ENCODE measurements around the gene TLR2.

DNA sequence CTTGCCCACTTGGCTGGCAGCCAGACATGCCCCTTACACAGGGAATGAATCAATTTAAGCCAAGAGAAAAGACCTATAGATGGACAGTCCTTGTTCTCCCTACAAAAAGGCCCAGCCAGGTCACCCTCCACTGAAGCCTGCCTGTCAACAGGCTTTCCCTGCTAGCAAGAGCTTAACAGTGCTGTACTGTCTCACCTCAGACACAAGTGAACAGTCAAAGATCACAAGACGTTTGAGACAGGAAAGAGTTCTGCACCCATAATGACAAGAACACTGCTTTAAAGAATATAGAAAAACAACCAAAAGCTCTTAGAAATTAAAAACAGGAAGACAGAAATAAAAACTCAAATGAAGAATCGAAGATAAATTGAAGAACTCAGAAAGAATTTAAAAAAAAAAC lies 71.1 kb downstream of the TLR2 start:
- TF ChIP-seq CTCF (IDR thresholded peaks at IDR 0.05), result no peak
- TF ChIP-seq POLR2A (IDR thresholded peaks at IDR 0.05), result no peak
